HG03354 (cell line): ENCODE measurements around the gene SLC16A13.
A peak's percentile ranks its signal among the peaks of the same experiment; 100 is the strongest.
"Not testable (repeated sequence)": the region's sequence is repeated elsewhere in the genome, so short reads cannot be mapped to it uniquely, and the experiment has no call there.

Experiments used
- ATAC-seq: cut with Tn5 transposase; IDR thresholded peaks from one replicate; pipeline ENCODE4 v1.9.1; 2021; ENCODE audit warnings: mild to moderate bottlenecking; ENCODE audit not compliant: unreplicated experiment, poor library complexity, severe bottlenecking

Gene SLC16A13

GRCh38 chr17:7026471-7027115, 9.2 kb upstream of the SLC16A13 start:
- no peak for ATAC-seq

DNA sequence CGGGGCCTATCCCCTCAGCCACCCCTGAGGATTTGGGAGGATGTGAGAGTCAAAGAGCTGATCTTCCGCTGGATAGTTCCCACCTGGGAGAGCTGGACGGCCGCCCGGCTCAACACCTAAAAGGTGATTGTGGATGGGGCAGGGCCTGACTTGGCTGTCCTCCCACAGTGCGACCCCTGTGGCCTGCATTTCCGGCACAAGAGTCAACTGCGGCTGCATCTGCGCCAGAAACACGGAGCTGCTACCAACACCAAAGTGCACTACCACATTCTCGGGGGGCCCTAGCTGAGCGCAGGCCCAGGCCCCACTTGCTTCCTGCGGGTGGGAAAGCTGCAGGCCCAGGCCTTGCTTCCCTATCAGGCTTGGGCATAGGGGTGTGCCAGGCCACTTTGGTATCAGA, 8.5 kb upstream of the SLC16A13 start:
- ATAC-seq, result no peak

GRCh38 chr17:7029096-7029495, 6.7 kb upstream of the SLC16A13 start:
- ATAC-seq, result no peak

- no peak for ATAC-seq
Observed at GRCh38 chr17:7029659-7030058, 6.2 kb upstream of the SLC16A13 start.

DNA sequence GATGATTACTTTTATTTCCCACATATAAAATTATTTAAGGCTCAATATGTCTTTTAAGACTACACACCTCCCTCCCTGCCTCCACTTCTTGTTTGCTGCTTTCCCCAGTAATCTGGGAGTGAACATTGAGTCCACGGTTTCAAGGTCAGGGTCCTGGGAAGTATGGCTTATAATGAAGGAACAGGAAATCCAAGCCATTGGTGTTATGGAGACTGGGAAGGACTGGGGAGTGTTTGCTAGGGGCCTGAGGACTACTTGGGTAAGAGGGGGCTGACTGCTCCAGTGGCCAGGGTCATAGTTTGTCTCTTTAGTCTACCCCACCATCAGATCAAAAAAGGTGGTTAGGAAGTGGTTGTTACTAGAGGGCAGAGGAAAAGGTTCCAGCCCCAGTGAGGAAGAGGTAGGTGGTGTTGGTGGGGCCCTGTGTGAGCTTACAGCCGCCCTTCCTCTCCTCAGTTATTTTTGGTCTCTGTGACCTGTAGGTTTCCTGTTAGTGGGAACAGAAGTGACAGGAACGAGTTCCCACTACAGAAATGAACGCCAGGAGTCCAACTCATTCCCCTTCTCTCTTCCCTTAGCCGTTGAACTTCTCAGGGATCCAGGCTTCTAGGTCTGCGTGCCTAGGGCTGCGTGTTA, 742 bp upstream of the SLC16A13 start:
- peak; percentile 22 for ATAC-seq

- ATAC-seq, result no peak
Observed at GRCh38 chr17:7038025-7038862, 2.4 kb downstream of the SLC16A13 start.

DNA sequence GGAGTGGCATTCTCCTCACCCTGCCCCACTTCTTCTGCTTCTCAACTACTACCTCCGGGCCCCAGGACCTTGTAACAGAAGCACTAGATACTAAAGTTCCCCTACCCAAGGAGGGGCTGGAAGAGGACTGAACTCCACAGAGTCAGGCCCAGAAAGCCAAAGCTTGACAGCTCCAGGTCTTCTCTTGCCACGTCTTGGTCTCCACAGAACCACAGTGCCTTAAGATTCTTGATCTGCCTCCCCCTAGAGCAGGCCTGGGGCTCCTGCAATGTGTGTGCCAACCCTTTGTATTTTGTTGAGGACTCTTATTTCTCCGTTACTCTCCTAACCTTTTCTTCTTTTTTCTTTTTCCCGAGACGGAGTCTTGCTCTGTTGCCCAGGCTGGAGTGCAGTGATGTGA, 4.0 kb downstream of the SLC16A13 start:
- no peak for ATAC-seq

GRCh38 chr17:7041607-7042500, 6.0 kb downstream of the SLC16A13 start:
- no peak for ATAC-seq

DNA sequence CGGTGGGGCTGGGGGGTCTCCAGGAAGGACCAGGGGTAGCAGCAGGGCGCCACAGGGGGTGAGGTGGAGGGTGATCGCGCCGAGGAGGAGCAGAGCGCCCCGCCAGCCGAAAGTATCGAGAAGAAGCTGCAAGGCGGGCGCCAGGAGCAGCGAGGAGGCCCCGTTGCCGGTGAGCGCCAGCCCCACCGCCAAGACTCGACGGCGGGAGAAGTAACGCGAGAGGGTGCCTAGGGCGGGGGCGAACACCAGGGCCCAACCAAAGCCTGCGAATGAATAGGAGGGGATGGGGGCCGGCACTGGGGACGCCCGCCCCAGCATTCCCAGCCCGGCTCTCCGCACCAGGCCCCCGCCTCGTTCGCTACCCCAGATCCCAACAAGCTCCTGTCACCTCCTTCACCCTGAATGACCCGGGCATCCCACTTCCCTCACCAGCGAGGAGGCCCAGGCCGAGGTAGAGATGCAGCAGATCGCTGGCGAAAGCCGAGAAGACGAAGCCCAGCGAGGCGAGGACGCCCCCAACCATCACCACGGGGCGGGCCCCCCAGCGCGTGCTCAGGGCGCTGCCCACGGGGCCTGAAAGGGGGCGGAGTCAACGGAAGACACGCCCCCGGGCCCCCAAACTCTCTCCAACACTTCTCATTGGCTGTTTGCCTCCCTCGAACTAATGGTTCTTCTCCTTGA, 6.8 kb downstream of the SLC16A13 start:
- no peak for ATAC-seq

DNA sequence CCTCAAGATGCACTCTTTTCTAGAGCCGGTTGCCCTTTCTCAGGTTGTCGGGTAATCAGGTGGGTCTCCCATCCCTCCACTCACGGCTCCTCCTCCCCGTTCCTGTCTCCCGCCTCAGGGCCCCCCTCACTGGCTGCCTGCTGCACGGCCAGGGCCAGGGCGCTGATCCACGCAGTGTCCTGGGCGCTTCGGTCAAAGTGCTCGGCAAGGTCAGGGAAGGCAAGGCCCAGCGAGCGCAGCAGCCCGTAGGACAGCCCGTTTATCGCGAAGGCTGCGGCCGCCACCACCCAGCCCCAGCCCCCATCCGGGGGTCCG, 7.3 kb downstream of the SLC16A13 start:
- no peak for ATAC-seq

GRCh38 chr17:7043497-7044198, 7.8 kb downstream of the SLC16A13 start, which contains the start of gene SLC16A11:
Gene SLC16A11, minus strand, starts transcription at chr17:7044092. Its CDS starts 579 bp downstream, at chr17:7043513.
- ATAC-seq, result no peak

DNA sequence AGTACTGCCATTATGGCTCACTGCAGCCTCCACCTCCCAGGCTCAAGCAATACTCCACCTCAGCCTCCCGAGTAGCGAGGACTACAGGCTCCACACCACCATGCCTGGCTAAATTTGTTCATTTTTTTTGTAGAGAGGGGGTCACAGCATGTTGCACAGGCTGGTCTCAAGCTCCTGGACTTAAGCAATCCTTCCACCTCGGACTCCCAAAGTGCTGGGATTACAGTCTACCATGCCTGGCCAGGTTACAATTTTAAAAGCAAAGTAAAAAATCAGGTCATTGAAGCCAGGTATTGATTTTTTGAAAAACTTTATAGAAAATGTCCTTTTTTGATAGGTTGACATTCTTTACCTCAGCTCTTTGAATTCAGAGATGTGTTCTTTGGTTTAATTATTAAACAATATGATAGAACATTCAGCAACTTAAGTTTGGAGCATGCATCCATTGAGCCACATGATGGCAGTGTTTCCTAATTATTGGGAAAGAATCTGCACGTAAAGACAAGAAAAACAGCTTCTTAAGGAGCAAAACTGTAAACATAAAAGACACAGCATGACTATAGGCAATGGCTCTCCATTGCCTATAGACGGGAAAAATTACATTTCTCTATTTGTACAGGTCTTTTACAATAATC, 9.8 kb downstream of the SLC16A13 start:
- no peak for ATAC-seq

GRCh38 chr17:7046127-7046724, 10.4 kb downstream of the SLC16A13 start:
- ATAC-seq, result no peak

DNA sequence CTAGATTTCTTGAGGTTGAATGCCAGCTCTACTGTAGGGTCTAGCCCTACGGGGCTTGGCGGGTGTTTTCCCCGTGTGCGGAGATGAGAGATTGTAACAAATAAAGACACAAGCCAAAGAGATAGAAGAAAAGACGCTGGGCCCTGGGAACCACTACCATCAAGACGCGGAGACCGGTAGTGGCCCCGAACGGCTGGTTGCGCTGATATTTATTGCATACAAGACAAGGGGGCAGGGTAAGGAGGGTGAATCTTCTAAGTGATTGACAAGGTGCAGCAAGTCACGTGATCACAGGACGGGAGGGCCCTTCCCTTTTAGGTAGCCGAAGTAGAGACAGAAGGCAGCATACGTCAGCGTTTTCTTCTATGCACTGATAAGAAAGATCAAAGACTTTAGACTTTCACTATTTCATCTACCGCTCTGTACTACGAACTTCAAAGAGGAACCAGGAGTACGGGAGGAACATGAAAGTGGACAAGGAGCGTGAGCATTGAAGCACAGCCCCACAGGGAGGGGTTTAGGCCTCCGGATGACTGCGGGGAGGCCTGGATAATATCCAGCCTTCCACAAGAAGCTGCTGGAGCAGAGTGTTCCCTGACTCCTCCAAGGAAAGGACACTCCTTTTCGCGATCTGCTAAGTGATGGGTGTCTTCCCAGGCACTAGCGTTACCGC, 11.0 kb downstream of the SLC16A13 start:
- ATAC-seq, result not testable (repeated sequence)

- ATAC-seq, result no peak
Observed at GRCh38 chr17:7047566-7047965, 11.8 kb downstream of the SLC16A13 start.

GRCh38 chr17:7048968-7049367, 13.2 kb downstream of the SLC16A13 start:
- ATAC-seq, result no peak

DNA sequence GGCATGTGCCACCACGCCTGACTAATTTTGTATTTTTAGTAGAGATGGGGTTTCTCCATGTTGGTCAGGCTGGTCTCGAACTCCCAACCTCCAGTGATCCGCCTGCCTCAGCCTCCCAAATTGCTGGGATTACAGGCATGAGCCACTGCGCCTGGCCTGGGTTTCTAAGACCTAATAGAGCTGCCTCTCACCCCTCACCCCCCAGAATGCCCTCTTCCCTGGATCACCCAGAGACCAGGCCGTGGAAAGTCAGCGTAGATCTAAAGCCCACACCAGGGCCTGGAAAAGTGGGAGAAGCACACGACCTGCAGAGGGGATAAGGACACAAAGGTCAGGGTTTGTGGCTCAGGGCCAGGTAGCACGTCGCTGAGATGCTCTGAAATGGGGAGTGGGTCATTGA, 14.8 kb downstream of the SLC16A13 start:
- ATAC-seq, result not testable (repeated sequence)
